ENCODE data around the gene TDRD3. TPM values are rescaled to one million over a fixed set of nuclear protein-coding genes. Genes with fewer than 3 reads are reported as not detected.
"Not testable (repeated sequence)": the region's sequence is repeated elsewhere in the genome, so short reads cannot be mapped to it uniquely, and the experiment has no call there.

TDRD3 gene
- total and polyA plus RNA-seq, 2 donors (not counting 1 experiment from before 2014, with no cell fraction given): 5.6 to 23.7 TPM

GRCh38 chr13:60370343-60370742 is 26.7 kb upstream of the TDRD3 start:
- no peak overlapping the region for H3K4me3 Mint-ChIP-seq
- H3K9me3 ChIP-seq (ENCODE audit: control extremely low read depth in 1 of 3, control insufficient read depth in 2 of 3, insufficient read depth in 1 of 3, low read length in 2 of 3): no peaks in the 10 kb centered on the region
- H3K27ac ChIP-seq (ENCODE audit: low read length in 2 of 2): no peak overlapping the region
- no peak overlapping the region for H3K9ac ChIP-seq (ENCODE audit: low read length)
- H3K4me3 ChIP-seq (ENCODE audit: control extremely low read depth in 1 of 5, extremely low read depth in 1 of 5, insufficient read depth in 1 of 5, low read depth in 2 of 5, low read length in 4 of 5): no peak overlapping the region
- no peak for DNase-seq
- no peaks in the 10 kb centered on the region for H3K4me1 ChIP-seq (ENCODE audit: control insufficient read depth in 2 of 2, insufficient read depth in 2 of 2, low read length in 2 of 2)
- no peak overlapping the region for H3K4me2 ChIP-seq (replicated peaks; ENCODE audit: low read depth, low read length, poor library complexity, severe bottlenecking)
- no peak overlapping the region for H2AFZ ChIP-seq (ENCODE audit: insufficient read depth, low read depth, low read length, poor library complexity, severe bottlenecking)
- peaks cover 0 to 4% (median 2%) of the 10 kb centered on the region in 4 experiments for H3K27me3 ChIP-seq (replicated peaks in 1 of 4; ENCODE audit: control extremely low read depth in 1 of 4, control insufficient read depth in 3 of 4, insufficient read depth in 4 of 4, low read length in 3 of 4)
- no peaks in the 10 kb centered on the region for H4K20me1 ChIP-seq (ENCODE audit: control insufficient read depth, insufficient read depth, low read length, poor library complexity, severe bottlenecking)
- no peaks in the 10 kb centered on the region for H3K79me2 ChIP-seq (ENCODE audit: control insufficient read depth, insufficient read depth, low read length)
- peaks cover 1% of the 10 kb centered on the region for H3K4me1 Mint-ChIP-seq
- TF ChIP-seq CTCF (IDR thresholded peaks at IDR 0.05) (no peak), EZH2 (IDR thresholded peaks at IDR 0.05; ENCODE audit: borderline replicate concordance, insufficient read depth, low read depth, low read length, poor library complexity, severe bottlenecking) (no peak)
- POLR2A ChIA-PET: no interaction called here
- no peak overlapping the region for H3K27ac Mint-ChIP-seq
- intact Hi-C loops (cut with micrococcal nuclease): no loop called here
- CTCF ChIA-PET: interaction anchor here (0.6 to 1.8 kb wide), 2 partner anchors 11 to 776 kb away, joined by 3 to 5 read pairs; no protein-coding TSS in a partner anchor
- peaks cover 18% of the 10 kb centered on the region for H3K27me3 Mint-ChIP-seq
- 64% methylated on average over 5 of the region's 7 CpGs for WGBS (ENCODE audit: insufficient coverage)
- no peaks in the 10 kb centered on the region for H3K9me3 Mint-ChIP-seq (ENCODE audit: insufficient read depth)
- no peak for ATAC-seq (ENCODE audit: low read depth)
- H3K36me3 ChIP-seq (replicated peaks in 1 of 2; ENCODE audit: control extremely low read depth in 1 of 2, control insufficient read depth in 1 of 2, extremely low read depth in 1 of 2, insufficient read depth in 2 of 2, low read length in 1 of 2): no peaks in the 10 kb centered on the region

- no peaks in the 10 kb centered on the region for H3K36me3 ChIP-seq (replicated peaks in 1 of 2; ENCODE audit: control extremely low read depth in 1 of 2, control insufficient read depth in 1 of 2, extremely low read depth in 1 of 2, insufficient read depth in 2 of 2, low read length in 1 of 2)
- no peak overlapping the region for H3K27ac Mint-ChIP-seq
- DNase-seq: no peak
- CTCF ChIA-PET: no interaction called here
- H3K79me2 ChIP-seq (ENCODE audit: control insufficient read depth, insufficient read depth, low read length): no peaks in the 10 kb centered on the region
- H3K4me3 Mint-ChIP-seq: no peak overlapping the region
- no peak overlapping the region for H3K4me2 ChIP-seq (replicated peaks; ENCODE audit: low read depth, low read length, poor library complexity, severe bottlenecking)
- H3K9me3 ChIP-seq (ENCODE audit: control extremely low read depth in 1 of 3, control insufficient read depth in 2 of 3, insufficient read depth in 1 of 3, low read length in 2 of 3): no peaks in the 10 kb centered on the region
- ATAC-seq (ENCODE audit: low read depth): no peak
- H2AFZ ChIP-seq (ENCODE audit: insufficient read depth, low read depth, low read length, poor library complexity, severe bottlenecking): no peak overlapping the region
- POLR2A ChIA-PET: no interaction called here
- peaks cover 22% of the 10 kb centered on the region for H3K27me3 Mint-ChIP-seq
- intact Hi-C loops (cut with micrococcal nuclease): no loop called here
- H3K4me1 Mint-ChIP-seq: peaks cover 1% of the 10 kb centered on the region
- H3K4me1 ChIP-seq (ENCODE audit: control insufficient read depth in 2 of 2, insufficient read depth in 2 of 2, low read length in 2 of 2): no peaks in the 10 kb centered on the region
- no peaks in the 10 kb centered on the region for H4K20me1 ChIP-seq (ENCODE audit: control insufficient read depth, insufficient read depth, low read length, poor library complexity, severe bottlenecking)
- peaks cover 0 to 4% (median 2%) of the 10 kb centered on the region in 4 experiments for H3K27me3 ChIP-seq (replicated peaks in 1 of 4; ENCODE audit: control extremely low read depth in 1 of 4, control insufficient read depth in 3 of 4, insufficient read depth in 4 of 4, low read length in 3 of 4)
- no peak overlapping the region for H3K27ac ChIP-seq (ENCODE audit: low read length in 2 of 2)
- no peak overlapping the region for H3K9ac ChIP-seq (ENCODE audit: low read length)
- H3K9me3 Mint-ChIP-seq (ENCODE audit: insufficient read depth): no peaks in the 10 kb centered on the region
- H3K4me3 ChIP-seq (ENCODE audit: control extremely low read depth in 1 of 5, extremely low read depth in 1 of 5, insufficient read depth in 1 of 5, low read depth in 2 of 5, low read length in 4 of 5): no peak overlapping the region
- TF ChIP-seq EZH2 (IDR thresholded peaks at IDR 0.05; ENCODE audit: borderline replicate concordance, insufficient read depth, low read depth, low read length, poor library complexity, severe bottlenecking): no peak
- 100% methylated on average over 1 of the region's 2 CpGs for WGBS (ENCODE audit: insufficient coverage)
These were observed 24.9 kb upstream of the TDRD3 start for GRCh38 chr13:60372141-60372540.

GRCh38 chr13:60379282-60379681 is 17.7 kb upstream of the TDRD3 start:
- H3K4me1 ChIP-seq (ENCODE audit: control insufficient read depth in 2 of 2, insufficient read depth in 2 of 2, low read length in 2 of 2); H3K27ac Mint-ChIP-seq; H3K27ac ChIP-seq (ENCODE audit: low read length in 2 of 2); H3K4me3 Mint-ChIP-seq; H2AFZ ChIP-seq (ENCODE audit: insufficient read depth, low read depth, low read length, poor library complexity, severe bottlenecking); H3K4me3 ChIP-seq (ENCODE audit: control extremely low read depth in 1 of 5, extremely low read depth in 1 of 5, insufficient read depth in 1 of 5, low read depth in 2 of 5, low read length in 4 of 5); ATAC-seq (ENCODE audit: low read depth); H4K20me1 ChIP-seq (ENCODE audit: control insufficient read depth, insufficient read depth, low read length, poor library complexity, severe bottlenecking); intact Hi-C loops (cut with micrococcal nuclease); POLR2A ChIA-PET; H3K36me3 ChIP-seq (replicated peaks in 1 of 2; ENCODE audit: control extremely low read depth in 1 of 2, control insufficient read depth in 1 of 2, extremely low read depth in 1 of 2, insufficient read depth in 2 of 2, low read length in 1 of 2); CTCF ChIA-PET; H3K9ac ChIP-seq (ENCODE audit: low read length); H3K9me3 Mint-ChIP-seq (ENCODE audit: insufficient read depth); H3K9me3 ChIP-seq (ENCODE audit: control extremely low read depth in 1 of 3, control insufficient read depth in 2 of 3, insufficient read depth in 1 of 3, low read length in 2 of 3); DNase-seq; H3K79me2 ChIP-seq (ENCODE audit: control insufficient read depth, insufficient read depth, low read length); H3K4me2 ChIP-seq (replicated peaks; ENCODE audit: low read depth, low read length, poor library complexity, severe bottlenecking); H3K4me1 Mint-ChIP-seq; H3K27me3 ChIP-seq (replicated peaks in 1 of 4; ENCODE audit: control extremely low read depth in 1 of 4, control insufficient read depth in 3 of 4, insufficient read depth in 4 of 4, low read length in 3 of 4): not testable (repeated sequence)
- H3K27me3 Mint-ChIP-seq: peaks cover 31% of the 10 kb centered on the region
- 60% methylated on average over 1 of the region's 3 CpGs for WGBS (ENCODE audit: insufficient coverage)

All from B cell (primary cell).